Stimulated activated CD4-positive, alpha-beta T cell treated with anti-CD3 and anti-CD28 coated beads, Interleukin-4, amount 100 ng/mL, for 4 hours (primary cell): ENCODE data around the gene ATP1B2.
A peak's percentile ranks its signal among the peaks of the same experiment; 100 is the strongest.
"Not testable (repeated sequence)": the region's sequence is repeated elsewhere in the genome, so short reads cannot be mapped to it uniquely, and the experiment has no call there.

ENCODE experiments used
- DNase-seq, 2 experiments: peaks; one replicate each; pipeline ENCODE4 v3.0.0-alpha.2; 2020

Gene ATP1B2

GRCh38 chr17:7636163-7636562, 14.6 kb upstream of the ATP1B2 start:
- DNase-seq = no peak

- no peak for DNase-seq
Observed at GRCh38 chr17:7640783-7641182, 9.9 kb upstream of the ATP1B2 start.

- not testable (repeated sequence) for DNase-seq
Observed at GRCh38 chr17:7641635-7642034, 9.1 kb upstream of the ATP1B2 start.

GRCh38 chr17:7644775-7645174, 6.0 kb upstream of the ATP1B2 start:
- no peak for DNase-seq

- no peak for DNase-seq
Observed at GRCh38 chr17:7646457-7646856, 4.3 kb upstream of the ATP1B2 start.

GRCh38 chr17:7647018-7647417, 3.7 kb upstream of the ATP1B2 start:
- DNase-seq = no peak

- DNase-seq = no peak
Observed at GRCh38 chr17:7651097-7651664, 455 bp downstream of the ATP1B2 start.

GRCh38 chr17:7651665-7652387, 1.1 kb downstream of the ATP1B2 start:
- DNase-seq = no peak

GRCh38 chr17:7652388-7653356, 1.9 kb downstream of the ATP1B2 start:
- no peak for DNase-seq

- DNase-seq = no peak
Observed at GRCh38 chr17:7654832-7655540, 4.3 kb downstream of the ATP1B2 start.

GRCh38 chr17:7655541-7655840, 4.8 kb downstream of the ATP1B2 start:
- no peak for DNase-seq

- no peak for DNase-seq
Observed at GRCh38 chr17:7656958-7657609, 6.4 kb downstream of the ATP1B2 start.

GRCh38 chr17:7667656-7668406, 17.1 kb downstream of the ATP1B2 start:
- DNase-seq = no peak

GRCh38 chr17:7668482-7668881, 17.8 kb downstream of the ATP1B2 start:
- no peak for DNase-seq

GRCh38 chr17:7673239-7673638, 22.5 kb downstream of the ATP1B2 start:
- peak; percentile 18 to 22 for DNase-seq

GRCh38 chr17:7674934-7675333, 24.2 kb downstream of the ATP1B2 start:
- no peak for DNase-seq

- no peak for DNase-seq
Observed at GRCh38 chr17:7676533-7676932, 25.8 kb downstream of the ATP1B2 start.

- DNase-seq = no peak
Observed at GRCh38 chr17:7677388-7678067, 26.8 kb downstream of the ATP1B2 start.

GRCh38 chr17:7684851-7685532, 34.3 kb downstream of the ATP1B2 start:
- no peak for DNase-seq

GRCh38 chr17:7685533-7686221, 35.0 kb downstream of the ATP1B2 start:
- DNase-seq = peak; percentile 82 to 83
